ENCODE results near the gene PPP6R2. TPM values are rescaled to one million over a fixed set of nuclear protein-coding genes. Genes with fewer than 3 reads are reported as not detected.

The PPP6R2 gene
- polyA plus RNA-seq, 1 donor (not counting 4 experiments of a cell fraction or from before 2014, with no cell fraction given), result 19.8 TPM

- no peaks in the 10 kb centered on the region for H3K36me3 ChIP-seq (ENCODE audit: control insufficient read depth in 2 of 2, extremely low read depth in 1 of 2, insufficient read depth in 2 of 2, low read length in 2 of 2)
- FAIRE-seq (no peak), DNase-seq (ENCODE audit: low read depth, low spot score) (no peak)
- TF ChIP-seq EZH2 (IDR thresholded peaks at IDR 0.05; ENCODE audit: low read length), result no peak
- TF ChIP-seq CTCF (optimal IDR thresholded peaks at IDR 0.05 in 1 of 3, IDR thresholded peaks at IDR 0.05 in 1 of 3, conservative IDR thresholded peaks at IDR 0.05 in 1 of 3; ENCODE audit: extremely low read depth in 1 of 3, insufficient read depth in 2 of 3, low read length in 3 of 3), result no peak
- H3K27ac ChIP-seq (ENCODE audit: control insufficient read depth, insufficient read depth, low read length), result peak overlapping the region; percentile 20
- no peaks in the 10 kb centered on the region for H3K27me3 ChIP-seq (ENCODE audit: control insufficient read depth, extremely low read depth, insufficient read depth, low read length)
- H4K20me1 ChIP-seq (ENCODE audit: control insufficient read depth, extremely low read depth, insufficient read depth, low read length), result no peaks in the 10 kb centered on the region
- H3K9me1 ChIP-seq (ENCODE audit: control insufficient read depth, extremely low read depth, insufficient read depth, low read length), result no peaks in the 10 kb centered on the region
- peaks cover 14% of the 10 kb centered on the region for H3K4me1 ChIP-seq (ENCODE audit: control insufficient read depth, extremely low read depth, insufficient read depth, low read length)
- peak overlapping the region; percentile 42 to 64 (median 54) for H3K4me3 ChIP-seq (ENCODE audit: control insufficient read depth in 2 of 3, extremely low read depth in 1 of 3, insufficient read depth in 2 of 3, low read depth in 1 of 3, low read length in 3 of 3)
- dilution Hi-C loops (cut with MboI; ENCODE audit: extremely low pct_ligation_motif_present, low sequenced_read_pairs), result no loop called here
- H3K9ac ChIP-seq (ENCODE audit: control insufficient read depth, extremely low read depth, insufficient read depth, low read length), result peak overlapping the region; percentile 85
- no peaks in the 10 kb centered on the region for H3K79me2 ChIP-seq (ENCODE audit: control insufficient read depth, insufficient read depth, low read length)
- peak overlapping the region; percentile 85 for H3K4me2 ChIP-seq (ENCODE audit: control insufficient read depth, extremely low read depth, insufficient read depth, low read depth, low read length)
- H3K9me3 ChIP-seq (ENCODE audit: control insufficient read depth, low read depth, low read length), result no peaks in the 10 kb centered on the region
- H2AFZ ChIP-seq (ENCODE audit: control insufficient read depth, low read length), result peak overlapping the region; percentile 63
These were observed 16.7 kb upstream of the PPP6R2 start for GRCh38 chr22:50326225-50326955.

GRCh38 chr22:50326956-50327710, 16.0 kb upstream of the PPP6R2 start, which contains the start of gene DENND6B:
DENND6B (minus strand) TSS chr22:50327012; CDS start chr22:50326988, 24 bp downstream.
- H3K36me3 ChIP-seq (ENCODE audit: control insufficient read depth in 2 of 2, extremely low read depth in 1 of 2, insufficient read depth in 2 of 2, low read length in 2 of 2), result no peaks in the 10 kb centered on the region
- no peaks in the 10 kb centered on the region for H3K27me3 ChIP-seq (ENCODE audit: control insufficient read depth, extremely low read depth, insufficient read depth, low read length)
- TF ChIP-seq EZH2 (IDR thresholded peaks at IDR 0.05; ENCODE audit: low read length) (no peak), CTCF (optimal IDR thresholded peaks at IDR 0.05 in 1 of 3, IDR thresholded peaks at IDR 0.05 in 1 of 3, conservative IDR thresholded peaks at IDR 0.05 in 1 of 3; ENCODE audit: extremely low read depth in 1 of 3, insufficient read depth in 2 of 3, low read length in 3 of 3) (peak in 2 of 3 experiments; percentile 38 to 55)
- H3K4me3 ChIP-seq (ENCODE audit: control insufficient read depth in 2 of 3, extremely low read depth in 1 of 3, insufficient read depth in 2 of 3, low read depth in 1 of 3, low read length in 3 of 3), result peak within 1 kb of the TSS; percentile 42 to 65 (median 63)
- FAIRE-seq, result no peak
- H3K4me1 ChIP-seq (ENCODE audit: control insufficient read depth, extremely low read depth, insufficient read depth, low read length), result peaks cover 15% of the 10 kb centered on the region
- no peaks in the 10 kb centered on the region for H3K9me1 ChIP-seq (ENCODE audit: control insufficient read depth, extremely low read depth, insufficient read depth, low read length)
- no peaks in the 10 kb centered on the region for H4K20me1 ChIP-seq (ENCODE audit: control insufficient read depth, extremely low read depth, insufficient read depth, low read length)
- peak within 1 kb of the TSS; percentile 85 for H3K9ac ChIP-seq (ENCODE audit: control insufficient read depth, extremely low read depth, insufficient read depth, low read length)
- peak within 1 kb of the TSS; percentile 77 for H2AFZ ChIP-seq (ENCODE audit: control insufficient read depth, low read length)
- H3K79me2 ChIP-seq (ENCODE audit: control insufficient read depth, insufficient read depth, low read length), result no peaks in the 10 kb centered on the region
- DNase-seq (ENCODE audit: low read depth, low spot score), result no peak
- H3K4me2 ChIP-seq (ENCODE audit: control insufficient read depth, extremely low read depth, insufficient read depth, low read depth, low read length), result peak within 1 kb of the TSS; percentile 85
- H3K27ac ChIP-seq (ENCODE audit: control insufficient read depth, insufficient read depth, low read length), result peak within 1 kb of the TSS; percentile 76
- dilution Hi-C loops (cut with MboI; ENCODE audit: extremely low pct_ligation_motif_present, low sequenced_read_pairs), result no loop called here
- H3K9me3 ChIP-seq (ENCODE audit: control insufficient read depth, low read depth, low read length), result no peaks in the 10 kb centered on the region

Data from keratinocyte (primary cell).